AG09319 (cell line): Measurements from ENCODE around the gene SYNRG.

Experiments
- DNase-seq: peaks from one replicate; pipeline ENCODE4 v3.0.0-alpha.2; 2010; ENCODE audit warnings: low read depth; ENCODE audit errors: extremely low read depth
- TF ChIP-seq, protein P1 (sequence below): IDR thresholded peaks from 2 replicates; pipeline ENCODE4 v1.5.1; 2011; ENCODE audit warnings: low read depth, mild to moderate bottlenecking, inconsistent platforms, low read length, moderate library complexity

SYNRG gene

DNA sequence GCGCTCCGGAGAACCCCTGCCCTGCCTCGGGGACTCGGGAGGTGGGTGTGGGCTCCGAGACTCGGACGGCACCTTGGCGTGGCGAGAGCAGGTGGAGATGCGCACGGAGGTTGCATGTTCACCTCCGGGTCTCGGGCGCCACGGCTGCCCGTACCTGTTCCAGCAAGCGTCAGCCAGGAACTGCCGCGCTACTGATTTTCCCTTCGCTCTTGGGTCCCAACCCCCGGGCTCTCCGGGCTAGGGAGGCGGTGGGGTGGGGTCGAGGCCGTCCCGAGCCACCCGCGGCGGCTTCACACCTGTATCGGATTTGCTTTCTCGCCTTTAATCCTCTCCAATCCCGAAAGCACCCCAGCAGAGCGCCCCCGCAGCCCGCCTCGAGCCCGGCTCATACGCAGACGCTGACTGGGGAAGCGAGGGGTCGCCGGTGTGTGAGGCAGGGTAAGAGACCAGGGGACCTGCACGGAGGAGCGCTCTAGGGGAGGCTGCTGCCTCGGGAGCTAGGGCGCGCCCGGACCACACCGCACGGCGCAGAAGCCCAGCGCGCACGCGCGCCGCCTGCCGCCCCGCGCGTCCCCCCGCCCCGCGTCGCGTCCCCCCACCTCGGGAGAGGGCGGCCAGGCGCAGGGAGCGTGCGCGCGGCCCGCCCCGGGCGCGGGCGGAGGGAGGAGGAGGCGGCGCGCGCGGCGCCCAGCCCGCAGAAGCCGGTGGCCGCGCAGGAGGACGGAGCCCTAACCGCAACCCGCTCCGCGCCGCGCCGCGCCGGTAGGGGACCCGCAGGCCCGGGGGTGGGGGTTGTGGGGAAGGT, 119.8 kb downstream of the SYNRG start, which contains the start of gene DUSP14:
Gene DUSP14 (plus strand): TSS at position 695 of the 805 bp plus-strand sequence. CDS start 22,382 bp downstream, outside the sequence.
- TF ChIP-seq, protein P1, sequence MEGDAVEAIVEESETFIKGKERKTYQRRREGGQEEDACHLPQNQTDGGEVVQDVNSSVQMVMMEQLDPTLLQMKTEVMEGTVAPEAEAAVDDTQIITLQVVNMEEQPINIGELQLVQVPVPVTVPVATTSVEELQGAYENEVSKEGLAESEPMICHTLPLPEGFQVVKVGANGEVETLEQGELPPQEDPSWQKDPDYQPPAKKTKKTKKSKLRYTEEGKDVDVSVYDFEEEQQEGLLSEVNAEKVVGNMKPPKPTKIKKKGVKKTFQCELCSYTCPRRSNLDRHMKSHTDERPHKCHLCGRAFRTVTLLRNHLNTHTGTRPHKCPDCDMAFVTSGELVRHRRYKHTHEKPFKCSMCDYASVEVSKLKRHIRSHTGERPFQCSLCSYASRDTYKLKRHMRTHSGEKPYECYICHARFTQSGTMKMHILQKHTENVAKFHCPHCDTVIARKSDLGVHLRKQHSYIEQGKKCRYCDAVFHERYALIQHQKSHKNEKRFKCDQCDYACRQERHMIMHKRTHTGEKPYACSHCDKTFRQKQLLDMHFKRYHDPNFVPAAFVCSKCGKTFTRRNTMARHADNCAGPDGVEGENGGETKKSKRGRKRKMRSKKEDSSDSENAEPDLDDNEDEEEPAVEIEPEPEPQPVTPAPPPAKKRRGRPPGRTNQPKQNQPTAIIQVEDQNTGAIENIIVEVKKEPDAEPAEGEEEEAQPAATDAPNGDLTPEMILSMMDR, result peak; percentile 2
- no peak for DNase-seq

DNA sequence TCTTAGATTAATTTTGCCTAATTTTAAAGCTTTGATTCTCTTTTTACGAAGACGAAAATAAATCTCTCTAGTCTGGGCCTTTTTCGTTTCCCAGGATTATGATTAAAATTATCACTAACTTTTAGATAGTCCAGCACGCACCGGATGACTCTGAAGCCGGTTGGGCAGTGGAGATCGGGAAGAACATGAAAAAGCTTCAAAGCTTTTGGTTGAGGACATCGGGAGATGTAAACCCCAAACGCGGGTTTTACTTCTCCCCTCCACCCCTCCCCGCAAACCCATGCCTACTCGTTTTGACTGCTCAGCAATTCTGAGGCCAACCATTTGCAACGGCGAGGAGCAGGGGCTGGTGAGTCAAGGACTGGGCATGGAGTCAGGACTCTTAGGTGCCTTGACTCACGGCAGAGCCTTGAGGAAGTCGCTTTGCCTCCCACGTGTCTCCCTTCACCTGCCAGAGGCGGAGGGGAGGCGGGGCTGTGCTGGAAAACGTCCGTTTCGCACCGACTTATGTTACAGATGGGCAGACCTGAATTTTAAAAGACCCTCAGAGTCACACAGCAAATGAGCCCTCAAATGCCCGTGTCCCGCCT, 120.5 kb downstream of the SYNRG start:
- TF ChIP-seq, protein P1, result no peak
- peak; percentile 81 for DNase-seq

DNA sequence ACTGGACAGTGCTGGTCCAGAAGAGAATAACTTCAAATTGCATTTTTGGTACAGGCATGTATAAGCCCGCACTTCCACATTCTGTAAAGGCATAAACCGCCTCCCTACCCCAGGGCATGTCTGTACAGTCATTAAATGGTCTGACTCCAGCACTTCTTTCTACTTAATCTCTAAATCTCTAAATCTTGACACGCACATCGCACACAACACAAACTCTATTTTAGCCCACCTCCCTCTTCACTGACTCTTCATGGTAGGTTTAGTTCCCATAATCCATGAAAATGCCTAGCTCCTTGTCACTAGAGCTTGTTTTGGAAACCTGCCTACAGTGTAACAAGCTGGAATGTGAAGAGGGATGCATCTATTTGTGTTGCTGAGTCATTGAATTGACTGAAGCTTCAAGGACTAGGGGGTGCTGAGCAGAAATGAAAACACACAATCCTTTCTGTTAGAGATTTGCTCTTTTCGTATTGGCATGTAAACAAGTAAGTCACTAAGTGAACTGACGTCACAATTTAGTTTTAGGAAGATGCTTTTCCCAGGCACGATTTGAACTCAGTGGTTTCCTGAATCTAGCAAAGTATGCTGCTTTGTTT, 121.1 kb downstream of the SYNRG start:
- TF ChIP-seq, protein P1, result no peak
- DNase-seq, result peak; percentile 94

DNA sequence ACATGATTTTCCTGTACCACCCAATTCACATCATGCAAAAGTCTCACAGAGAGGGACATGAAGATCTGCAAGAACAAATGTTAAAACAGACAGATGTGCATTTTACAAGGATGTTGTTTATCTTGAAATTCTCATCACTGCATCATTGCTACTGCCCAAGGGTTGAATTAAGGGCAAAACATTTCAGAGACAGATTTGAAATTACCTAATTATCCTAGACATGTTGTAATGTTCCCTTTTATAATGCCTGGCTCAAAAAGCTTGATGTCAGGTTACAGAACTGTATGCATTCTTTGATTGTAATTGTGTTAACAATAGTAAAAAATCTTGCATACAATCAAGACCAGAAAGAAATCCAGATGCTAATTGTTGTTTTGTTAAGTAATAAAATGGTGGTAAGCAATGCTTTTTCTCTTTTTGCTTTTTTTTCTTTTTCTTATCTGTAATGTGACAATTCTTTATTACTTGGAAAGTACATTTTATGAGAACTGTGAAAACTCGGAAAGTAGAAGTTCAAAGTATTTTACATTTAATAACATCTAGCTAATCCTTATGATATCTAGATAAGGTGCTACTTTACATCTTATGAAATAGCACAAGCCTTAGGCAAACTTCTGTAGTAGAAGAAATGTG, 123.2 kb downstream of the SYNRG start:
- no peak for DNase-seq

DNA sequence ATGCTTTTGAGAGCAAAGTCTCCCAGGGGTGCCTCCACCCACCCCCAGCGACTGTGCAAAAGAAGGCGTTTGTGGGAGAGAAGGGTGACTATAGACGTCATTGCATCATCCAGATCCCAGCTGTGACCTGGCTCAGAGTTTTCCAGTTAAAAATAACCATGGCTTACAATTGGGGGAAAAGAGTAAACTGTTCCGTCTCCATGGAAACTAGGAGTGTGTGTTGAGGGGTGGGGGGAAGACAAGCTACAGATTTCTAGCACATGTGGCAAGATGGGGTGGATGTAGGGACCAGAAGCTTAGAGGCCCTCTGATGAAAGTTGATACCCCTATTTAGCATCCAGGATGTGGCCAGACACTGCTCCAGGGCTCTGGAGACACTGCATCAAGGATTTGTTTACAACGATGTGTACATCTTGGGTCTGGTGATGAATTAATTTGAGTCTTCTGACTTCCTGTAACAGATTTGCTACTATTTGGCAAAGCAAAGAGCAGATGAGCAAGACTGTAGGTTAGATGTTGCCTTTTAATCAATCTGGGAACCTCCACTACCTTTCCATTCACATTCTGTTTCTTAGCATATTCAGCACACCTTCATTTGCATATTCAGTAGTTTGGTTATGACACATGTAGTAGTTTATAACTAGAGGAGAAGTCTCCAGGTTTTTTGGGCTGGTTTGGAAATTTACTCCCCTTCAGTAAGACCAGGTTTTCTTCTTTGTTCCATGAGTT, 125.7 kb downstream of the SYNRG start:
- TF ChIP-seq, protein P1, result no peak
- DNase-seq, result peak; percentile 92

More for the DNA sequence above, 123.2 kb downstream of the SYNRG start:
- TF ChIP-seq, protein P1, result no peak

DNA sequence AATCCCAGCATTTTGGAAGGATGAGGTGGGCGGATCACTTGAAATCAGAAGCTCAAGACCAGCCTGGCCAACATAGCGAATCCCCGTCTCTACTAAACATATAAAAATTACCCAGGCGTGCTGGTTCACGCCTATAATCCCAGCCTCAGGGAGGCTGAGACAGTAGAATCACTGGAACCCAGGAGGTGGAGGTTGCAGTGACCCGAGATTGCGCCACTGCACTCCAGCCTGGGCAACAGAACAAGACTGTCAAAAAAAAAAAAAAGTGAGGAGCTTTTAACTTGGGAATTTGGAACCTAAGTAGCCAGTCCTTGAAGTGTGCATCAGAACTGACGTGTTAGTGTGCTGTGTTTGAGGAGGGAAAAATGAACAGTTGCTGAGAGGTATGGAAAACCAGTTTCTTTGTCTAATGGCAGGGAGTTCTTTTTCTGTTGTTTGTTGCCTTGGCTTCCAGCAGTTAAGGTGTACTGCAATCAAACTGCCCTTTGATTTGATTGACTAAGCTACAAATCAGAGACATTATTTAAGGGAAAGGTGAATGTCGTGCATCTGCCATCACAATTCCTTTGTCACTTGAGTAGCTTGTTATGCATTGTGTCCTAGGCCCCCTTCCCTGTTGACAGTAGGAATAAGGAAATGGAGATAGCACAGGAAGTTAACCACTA, 128.1 kb downstream of the SYNRG start:
- DNase-seq, result no peak
- TF ChIP-seq, protein P1, result no peak
